Measurements from ENCODE around the gene C12orf57.
A peak's percentile ranks its signal among the peaks of the same experiment; 100 is the strongest.

C12orf57 gene

DNA sequence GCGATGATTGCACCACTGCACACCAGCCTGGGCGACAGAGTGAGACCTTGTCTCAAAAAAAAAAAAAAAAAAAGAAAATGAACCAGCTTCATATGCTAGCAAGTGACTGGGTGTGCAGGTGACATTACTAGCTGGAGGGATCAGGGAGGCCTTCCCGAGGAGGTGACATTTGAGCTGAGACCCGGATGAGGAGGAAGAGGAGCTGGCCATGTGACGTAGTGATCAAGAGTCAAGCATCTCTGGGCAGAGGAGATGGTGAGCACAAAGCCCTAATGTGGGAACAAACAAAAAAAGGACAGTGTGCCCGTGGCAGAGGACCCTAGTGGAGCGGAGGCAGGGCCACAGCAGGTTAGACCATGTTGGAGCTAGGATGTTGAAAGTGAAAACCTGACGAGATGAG, 3.8 kb downstream of the C12orf57 start:
- Histone ChIP-seq H3K36me3 (ENCODE audit: control insufficient read depth in 4 of 4, insufficient read depth in 4 of 4, low read length in 3 of 4) (peaks cover 0 to 2% (median under 1%) of the 10 kb centered on the region in 4 experiments), H3K4me3 (ENCODE audit: control insufficient read depth in 1 of 7, extremely low read depth in 1 of 7, insufficient read depth in 4 of 7, low read depth in 2 of 7, low read length in 6 of 7) (no peak overlapping the region), H3K9me3 (ENCODE audit: control extremely low read depth in 1 of 5, control insufficient read depth in 4 of 5, insufficient read depth in 2 of 5, low read depth in 1 of 5, low read length in 4 of 5) (no peaks in the 10 kb centered on the region), H3K27ac (ENCODE audit: insufficient read depth in 1 of 2, low read depth in 1 of 2, low read length in 2 of 2, poor library complexity in 1 of 2, severe bottlenecking in 2 of 2) (no peak overlapping the region), H3K27me3 (replicated peaks in 2 of 5; ENCODE audit: control insufficient read depth in 4 of 5, insufficient read depth in 5 of 5, low read length in 4 of 5) (no peaks in the 10 kb centered on the region), H3K4me1 (ENCODE audit: control extremely low read depth in 1 of 4, control insufficient read depth in 4 of 4, insufficient read depth in 4 of 4, low read length in 3 of 4) (peaks cover 11 to 74% (median 68%) of the 10 kb centered on the region in 4 experiments)
- ChIA-PET CTCF (interaction anchor here (0.8 to 16.4 kb wide), 9 partner anchors 10 to 165 kb away, joined by 3 to 441 read pairs (median 5); partner anchors contain the start of genes C1RL and SPSB2), POLR2A (interaction anchor here (1.6 kb wide), 1 partner anchor 10 kb away, joined by 6 read pairs; no protein-coding TSS in a partner anchor)
- 97% methylated on average over 7 of the region's 8 CpGs for WGBS (ENCODE audit: insufficient coverage)
- no peak for DNase-seq

DNA sequence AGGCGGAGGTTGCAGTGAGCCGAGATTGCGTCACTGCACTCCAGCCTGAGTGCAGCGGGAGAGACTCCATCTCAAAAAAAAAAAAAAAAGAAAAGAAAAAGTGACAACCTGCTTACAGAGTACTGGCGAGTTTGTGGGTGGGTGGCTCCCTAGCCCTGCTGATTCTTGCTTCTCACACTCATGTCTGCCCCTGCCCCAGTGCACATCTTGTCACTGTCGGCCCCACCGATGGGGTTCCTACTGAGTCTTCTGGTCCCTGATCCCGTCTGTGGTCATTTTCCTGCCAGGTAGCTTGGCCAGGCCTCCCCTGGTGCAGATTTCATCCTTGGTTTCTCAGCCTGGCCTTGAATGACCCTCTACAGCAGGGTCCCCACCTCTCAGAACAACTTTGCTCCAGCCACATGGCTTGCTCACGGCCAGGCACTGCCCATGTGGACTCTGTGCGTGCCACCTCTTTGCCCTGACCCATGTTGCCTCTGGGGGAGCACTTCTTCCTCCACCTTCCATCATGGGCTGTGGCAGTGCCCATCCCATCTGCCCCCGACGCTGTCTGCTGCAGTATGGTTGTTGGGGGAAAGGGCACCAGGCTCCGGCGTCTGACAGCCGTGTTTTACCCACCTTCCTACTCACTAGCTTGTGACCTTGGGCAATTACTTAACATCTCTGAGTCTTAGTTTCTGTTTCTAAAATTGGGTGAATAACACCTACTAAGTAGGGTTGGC, 5.2 kb downstream of the C12orf57 start:
- CTCF ChIA-PET = interaction anchor here (0.6 to 16.4 kb wide), 12 partner anchors 9 to 162 kb away, joined by 3 to 441 read pairs (median 4); no protein-coding TSS in a partner anchor
- H3K36me3 ChIP-seq (ENCODE audit: control insufficient read depth in 4 of 4, insufficient read depth in 4 of 4, low read length in 3 of 4) = peaks cover 0 to 8% (median 1%) of the 10 kb centered on the region in 4 experiments
- POLR2A ChIA-PET = interaction anchor here (0.9 kb wide), 1 partner anchor 10 kb away, joined by 6 read pairs; no protein-coding TSS in a partner anchor
- DNase-seq = peak in 1 of 3 donors; percentile 42
- 99% methylated on average over 6 of the region's 15 CpGs for WGBS (ENCODE audit: insufficient coverage)
- H3K4me1 ChIP-seq (ENCODE audit: control extremely low read depth in 1 of 4, control insufficient read depth in 4 of 4, insufficient read depth in 4 of 4, low read length in 3 of 4) = peaks cover 13 to 74% (median 71%) of the 10 kb centered on the region in 4 experiments
- no peaks in the 10 kb centered on the region for H3K27me3 ChIP-seq (replicated peaks in 2 of 5; ENCODE audit: control insufficient read depth in 4 of 5, insufficient read depth in 5 of 5, low read length in 4 of 5)
- no peak overlapping the region for H3K4me3 ChIP-seq (ENCODE audit: control insufficient read depth in 1 of 7, extremely low read depth in 1 of 7, insufficient read depth in 4 of 7, low read depth in 2 of 7, low read length in 6 of 7)
- H3K9me3 ChIP-seq (ENCODE audit: control extremely low read depth in 1 of 5, control insufficient read depth in 4 of 5, insufficient read depth in 2 of 5, low read depth in 1 of 5, low read length in 4 of 5) = no peaks in the 10 kb centered on the region
- no peak overlapping the region for H3K27ac ChIP-seq (ENCODE audit: insufficient read depth in 1 of 2, low read depth in 1 of 2, low read length in 2 of 2, poor library complexity in 1 of 2, severe bottlenecking in 2 of 2)

DNA sequence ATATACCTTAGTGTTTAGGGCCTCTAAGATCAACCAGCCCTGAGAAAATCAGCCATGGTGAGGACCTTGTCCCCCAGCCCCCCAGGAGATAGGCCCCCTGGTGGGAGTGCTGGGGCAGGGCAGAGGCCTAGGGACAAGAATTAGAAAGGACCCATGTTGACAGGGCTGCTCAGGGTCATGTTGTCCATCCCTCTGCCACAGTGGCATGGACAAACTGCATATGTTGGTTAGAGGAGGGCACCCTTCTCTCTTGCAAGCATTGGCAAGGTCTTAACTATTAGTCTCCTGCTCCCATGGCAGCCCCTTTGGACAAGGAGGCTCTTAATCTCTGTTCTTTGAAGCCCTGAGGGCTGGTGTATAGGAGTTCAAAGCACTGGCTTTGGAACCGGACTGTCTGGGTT, 6.6 kb downstream of the C12orf57 start:
- ChIA-PET CTCF (interaction anchor here (0.7 to 16.4 kb wide), 10 partner anchors 10 to 162 kb away, joined by 3 to 441 read pairs (median 4); no protein-coding TSS in a partner anchor), POLR2A (no interaction called here)
- Histone ChIP-seq H3K27me3 (replicated peaks in 2 of 5; ENCODE audit: control insufficient read depth in 4 of 5, insufficient read depth in 5 of 5, low read length in 4 of 5) (no peaks in the 10 kb centered on the region), H3K36me3 (ENCODE audit: control insufficient read depth in 4 of 4, insufficient read depth in 4 of 4, low read length in 3 of 4) (peaks cover 0 to 16% (median 9%) of the 10 kb centered on the region in 4 experiments), H3K27ac (ENCODE audit: insufficient read depth in 1 of 2, low read depth in 1 of 2, low read length in 2 of 2, poor library complexity in 1 of 2, severe bottlenecking in 2 of 2) (peak overlapping the region in 1 of 2 experiments; percentile 84), H3K9me3 (ENCODE audit: control extremely low read depth in 1 of 5, control insufficient read depth in 4 of 5, insufficient read depth in 2 of 5, low read depth in 1 of 5, low read length in 4 of 5) (no peaks in the 10 kb centered on the region), H3K4me3 (ENCODE audit: control insufficient read depth in 1 of 7, extremely low read depth in 1 of 7, insufficient read depth in 4 of 7, low read depth in 2 of 7, low read length in 6 of 7) (peak overlapping the region in 4 of 7 experiments; percentile 86 to 96 (median 94)), H3K4me1 (ENCODE audit: control extremely low read depth in 1 of 4, control insufficient read depth in 4 of 4, insufficient read depth in 4 of 4, low read length in 3 of 4) (peaks cover 17 to 75% (median 73%) of the 10 kb centered on the region in 4 experiments)
- peak in 2 of 3 donors; percentile 68 to 71 for DNase-seq
- 25% methylated on average over 1 of the region's 1 CpG for WGBS (ENCODE audit: insufficient coverage)

DNA sequence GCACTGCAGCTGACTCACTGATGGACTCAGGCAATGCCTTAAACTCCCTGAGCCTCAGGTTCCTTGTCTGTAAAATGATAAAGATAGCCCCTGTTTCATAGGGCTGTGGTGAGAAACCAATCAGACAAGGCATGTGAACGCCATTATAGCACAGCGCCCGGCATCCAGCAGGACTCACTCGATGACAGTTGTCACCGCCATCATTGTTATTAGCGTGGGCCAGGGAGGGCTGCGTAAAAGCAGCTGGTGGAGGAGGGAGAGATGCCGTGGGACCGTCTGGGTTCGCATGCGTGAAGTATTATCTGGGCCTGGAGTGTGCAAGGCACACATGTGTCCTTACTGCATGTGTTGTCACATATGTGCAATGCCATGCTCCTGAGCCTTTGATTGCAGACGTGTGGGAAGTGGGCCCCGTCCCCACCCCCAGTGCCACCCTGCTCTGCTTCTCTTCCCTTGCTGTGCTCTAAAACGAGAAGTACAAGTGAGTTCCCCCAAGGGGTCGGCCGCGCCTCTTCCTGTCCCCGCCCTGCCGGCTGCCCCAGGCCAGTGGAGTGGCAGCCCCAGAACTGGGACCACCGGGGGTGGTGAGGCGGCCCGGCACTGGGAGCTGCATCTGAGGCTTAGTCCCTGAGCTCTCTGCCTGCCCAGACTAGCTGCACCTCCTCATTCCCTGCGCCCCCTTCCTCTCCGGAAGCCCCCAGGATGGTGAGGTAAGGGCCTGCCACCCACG, 7.2 kb downstream of the C12orf57 start, which contains the start of gene PTPN6:
Gene PTPN6, plus strand, starts transcription at position 546 of the 730 bp plus-strand sequence. Its CDS starts 157 bp downstream, at position 703.
- 4% methylated on average over 20 of the region's 25 CpGs for WGBS (ENCODE audit: insufficient coverage)
- Histone ChIP-seq H3K4me3 (ENCODE audit: control insufficient read depth in 1 of 7, extremely low read depth in 1 of 7, insufficient read depth in 4 of 7, low read depth in 2 of 7, low read length in 6 of 7) (peak within 1 kb of the TSS; percentile 75 to 96 (median 87)), H3K4me1 (ENCODE audit: control extremely low read depth in 1 of 4, control insufficient read depth in 4 of 4, insufficient read depth in 4 of 4, low read length in 3 of 4) (peaks cover 17 to 75% (median 73%) of the 10 kb centered on the region in 4 experiments), H3K27me3 (replicated peaks in 2 of 5; ENCODE audit: control insufficient read depth in 4 of 5, insufficient read depth in 5 of 5, low read length in 4 of 5) (no peaks in the 10 kb centered on the region), H3K27ac (ENCODE audit: insufficient read depth in 1 of 2, low read depth in 1 of 2, low read length in 2 of 2, poor library complexity in 1 of 2, severe bottlenecking in 2 of 2) (peak within 1 kb of the TSS; percentile 58 to 84), H3K9me3 (ENCODE audit: control extremely low read depth in 1 of 5, control insufficient read depth in 4 of 5, insufficient read depth in 2 of 5, low read depth in 1 of 5, low read length in 4 of 5) (no peaks in the 10 kb centered on the region), H3K36me3 (ENCODE audit: control insufficient read depth in 4 of 4, insufficient read depth in 4 of 4, low read length in 3 of 4) (peaks cover 1 to 22% (median 13%) of the 10 kb centered on the region in 4 experiments)
- POLR2A ChIA-PET = interaction anchor here (1.3 to 2.8 kb wide), 2 partner anchors 7 to 11 kb away, joined by 10 to 17 read pairs; partner anchors contain the start of genes C12orf57 and RNU7-1
- DNase-seq = peak in 2 of 3 donors; percentile 80 to 87
- CTCF ChIA-PET = interaction anchor here (0.6 to 16.4 kb wide), 10 partner anchors 9 to 161 kb away, joined by 3 to 441 read pairs (median 4); no protein-coding TSS in a partner anchor

DNA sequence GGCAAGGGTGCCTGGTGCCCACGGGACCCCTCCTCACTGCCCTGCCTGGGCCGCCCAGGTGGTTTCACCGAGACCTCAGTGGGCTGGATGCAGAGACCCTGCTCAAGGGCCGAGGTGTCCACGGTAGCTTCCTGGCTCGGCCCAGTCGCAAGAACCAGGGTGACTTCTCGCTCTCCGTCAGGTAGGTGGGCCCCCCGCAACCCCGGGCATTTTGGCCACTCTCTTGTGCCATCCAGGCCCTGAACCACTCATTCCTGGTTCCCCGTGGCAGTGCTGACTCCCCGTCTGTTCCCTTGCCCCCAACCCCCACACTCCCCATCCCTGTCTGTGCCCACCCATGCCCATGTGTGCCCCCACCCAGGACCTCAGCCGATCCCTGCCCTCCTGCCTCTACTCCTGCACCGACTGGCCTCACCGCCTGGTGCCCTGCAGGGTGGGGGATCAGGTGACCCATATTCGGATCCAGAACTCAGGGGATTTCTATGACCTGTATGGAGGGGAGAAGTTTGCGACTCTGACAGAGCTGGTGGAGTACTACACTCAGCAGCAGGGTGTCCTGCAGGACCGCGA, 7.8 kb downstream of the C12orf57 start:
- ChIA-PET CTCF (interaction anchor here (0.6 to 16.4 kb wide), 7 partner anchors 9 to 161 kb away, joined by 3 to 441 read pairs (median 4); no protein-coding TSS in a partner anchor), POLR2A (interaction anchor here (1.3 to 2.8 kb wide), 2 partner anchors 8 to 10 kb away, joined by 10 to 17 read pairs; partner anchors contain the start of genes C12orf57 and RNU7-1)
- peaks cover 2 to 28% (median 20%) of the 10 kb centered on the region in 4 experiments for H3K36me3 ChIP-seq (ENCODE audit: control insufficient read depth in 4 of 4, insufficient read depth in 4 of 4, low read length in 3 of 4)
- no peaks in the 10 kb centered on the region for H3K9me3 ChIP-seq (ENCODE audit: control extremely low read depth in 1 of 5, control insufficient read depth in 4 of 5, insufficient read depth in 2 of 5, low read depth in 1 of 5, low read length in 4 of 5)
- H3K27me3 ChIP-seq (replicated peaks in 2 of 5; ENCODE audit: control insufficient read depth in 4 of 5, insufficient read depth in 5 of 5, low read length in 4 of 5) = no peaks in the 10 kb centered on the region
- 0% methylated on average over 12 of the region's 20 CpGs for WGBS (ENCODE audit: insufficient coverage)
- peak in 1 of 3 donors; percentile 37 for DNase-seq
- peaks cover 17 to 75% (median 73%) of the 10 kb centered on the region in 4 experiments for H3K4me1 ChIP-seq (ENCODE audit: control extremely low read depth in 1 of 4, control insufficient read depth in 4 of 4, insufficient read depth in 4 of 4, low read length in 3 of 4)
- H3K27ac ChIP-seq (ENCODE audit: insufficient read depth in 1 of 2, low read depth in 1 of 2, low read length in 2 of 2, poor library complexity in 1 of 2, severe bottlenecking in 2 of 2) = peak overlapping the region; percentile 58 to 84
- H3K4me3 ChIP-seq (ENCODE audit: control insufficient read depth in 1 of 7, extremely low read depth in 1 of 7, insufficient read depth in 4 of 7, low read depth in 2 of 7, low read length in 6 of 7) = peak overlapping the region; percentile 75 to 96 (median 87)

DNA sequence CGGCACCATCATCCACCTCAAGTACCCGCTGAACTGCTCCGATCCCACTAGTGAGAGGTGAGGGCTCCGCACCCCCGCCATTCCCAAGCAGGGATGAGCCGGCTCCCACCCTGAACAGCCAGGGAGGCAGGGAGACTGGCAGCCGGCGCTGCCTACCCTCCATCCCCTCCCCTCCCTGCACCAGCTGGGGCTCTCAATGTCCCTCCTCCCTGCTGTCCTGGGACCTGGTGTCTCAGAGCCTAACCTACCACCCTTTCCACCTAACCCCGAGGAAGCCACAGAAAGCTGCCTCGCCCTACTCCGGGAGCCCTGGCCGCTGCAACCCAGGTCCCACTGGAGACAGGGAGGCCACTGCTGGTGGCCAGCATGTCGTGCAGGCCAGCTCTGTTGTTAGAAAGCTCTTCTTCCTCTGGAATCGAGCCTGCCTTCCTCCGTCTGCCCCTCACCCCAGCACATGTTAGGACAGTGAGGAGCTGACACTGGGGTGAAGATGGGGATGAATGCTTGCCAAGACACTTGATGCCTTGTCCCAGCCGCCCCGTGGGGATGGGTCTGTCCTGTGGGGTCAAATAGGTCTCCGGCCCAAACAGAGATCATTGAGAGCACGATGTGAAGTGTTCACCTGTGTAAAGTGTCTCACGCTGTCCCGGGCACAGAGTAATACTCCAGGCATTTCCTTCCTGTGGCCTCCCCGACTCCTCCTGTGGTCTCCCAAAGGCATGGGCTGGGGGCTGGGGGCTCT, 8.5 kb downstream of the C12orf57 start:
- Histone ChIP-seq H3K36me3 (ENCODE audit: control insufficient read depth in 4 of 4, insufficient read depth in 4 of 4, low read length in 3 of 4) (peaks cover 5 to 35% (median 26%) of the 10 kb centered on the region in 4 experiments), H3K4me3 (ENCODE audit: control insufficient read depth in 1 of 7, extremely low read depth in 1 of 7, insufficient read depth in 4 of 7, low read depth in 2 of 7, low read length in 6 of 7) (peak overlapping the region; percentile 75 to 96 (median 87)), H3K27me3 (replicated peaks in 2 of 5; ENCODE audit: control insufficient read depth in 4 of 5, insufficient read depth in 5 of 5, low read length in 4 of 5) (no peaks in the 10 kb centered on the region), H3K4me1 (ENCODE audit: control extremely low read depth in 1 of 4, control insufficient read depth in 4 of 4, insufficient read depth in 4 of 4, low read length in 3 of 4) (peaks cover 20 to 78% (median 73%) of the 10 kb centered on the region in 4 experiments), H3K27ac (ENCODE audit: insufficient read depth in 1 of 2, low read depth in 1 of 2, low read length in 2 of 2, poor library complexity in 1 of 2, severe bottlenecking in 2 of 2) (peak overlapping the region; percentile 58 to 84), H3K9me3 (ENCODE audit: control extremely low read depth in 1 of 5, control insufficient read depth in 4 of 5, insufficient read depth in 2 of 5, low read depth in 1 of 5, low read length in 4 of 5) (no peaks in the 10 kb centered on the region)
- WGBS (ENCODE audit: insufficient coverage) = 5% methylated on average over 16 of the region's 22 CpGs
- DNase-seq = no peak
- POLR2A ChIA-PET = interaction anchor here (1.3 to 2.8 kb wide), 2 partner anchors 9 kb away, joined by 10 to 17 read pairs; partner anchors contain the start of genes C12orf57 and RNU7-1
- CTCF ChIA-PET = interaction anchor here (0.9 to 16.4 kb wide), 6 partner anchors 8 to 101 kb away, joined by 3 to 441 read pairs (median 6); partner anchors contain the start of genes C12orf57 and RNU7-1

All from common myeloid progenitor, CD34-positive (primary cell).